ENCODE results near the gene AIG1. TPM values are rescaled to one million over a fixed set of nuclear protein-coding genes. Genes with fewer than 3 reads are reported as not detected.
A peak's percentile ranks its signal among the peaks of the same experiment; 100 is the strongest.

AIG1 gene
- total and polyA plus RNA-seq, 2 of the 13 experiments (the other 11 are each of a cell fraction or from before 2014, with no cell fraction given), result 115 to 197 TPM

GRCh38 chr6:143279385-143279784 lies 218.7 kb downstream of the AIG1 start:
- Histone ChIP-seq H3K36me3 (replicated peaks in 1 of 2; ENCODE audit: control insufficient read depth in 1 of 2, insufficient read depth in 2 of 2, low read length in 2 of 2) (peaks cover 0 to 4% of the 10 kb centered on the region in 2 experiments; a peak in 2 of 5 replicates), H3K79me2 (ENCODE audit: insufficient read depth, low read length) (no peaks in the 10 kb centered on the region), H4K20me1 (ENCODE audit: insufficient read depth, low read length) (no peaks in the 10 kb centered on the region), H3K4me2 (ENCODE audit: low read depth, low read length) (no peak overlapping the region), H3K9ac (ENCODE audit: insufficient read depth, low read depth, low read length) (no peak overlapping the region), H3K27ac (ENCODE audit: extremely low read length, insufficient read depth, low read length) (no peak overlapping the region), H3K4me1 (ENCODE audit: insufficient read depth, low read length) (no peaks in the 10 kb centered on the region), H2AFZ (ENCODE audit: low read length) (no peak overlapping the region), H3K4me3 (replicated peaks in 1 of 3; ENCODE audit: insufficient read depth in 1 of 3, low read depth in 2 of 3, low read length in 3 of 3) (no peak overlapping the region), H3K27me3 (ENCODE audit: control insufficient read depth in 1 of 2, insufficient read depth in 2 of 2, low read length in 2 of 2) (no peaks in the 10 kb centered on the region), H3K9me3 (ENCODE audit: low read length) (no peaks in the 10 kb centered on the region)
- CTCF ChIA-PET (ENCODE audit: low intra/inter-chr PET ratio, low total read pairs), result interaction anchor here (1.3 kb wide), 1 partner anchor 587 kb away, joined by 4 read pairs; no protein-coding TSS in a partner anchor
- FAIRE-seq, result no peak
- DNase-seq (ENCODE audit: low spot score), result peak; percentile 34
- intact Hi-C loops (cut with micrococcal nuclease; ENCODE audit: unreplicated experiment), result loop anchor here (1.0 to 2.0 kb wide), 2 partner anchors 147 to 586 kb away; no protein-coding TSS in a partner anchor
- in situ Hi-C loops (cut with HindIII; ENCODE audit: extremely low pct_ligation_motif_present, low pct_unique_long_range_greater_than_20kb), result no loop called here
- POLR2A ChIA-PET, result no interaction called here
- WGBS (ENCODE audit: low lambda C conversion rate), result 74% methylated on average over 6 of the region's 6 CpGs
- BruUV-seq (replicated peaks), result no TSS peak
- peak; percentile 98 for ATAC-seq
- TF ChIP-seq YEATS2 (CRISPR knock-in tag; IDR thresholded peaks at IDR 0.05; ENCODE audit: borderline replicate concordance) (no peak), CREM (IDR thresholded peaks at IDR 0.05) (no peak), CREM (CRISPR knock-in tag; IDR thresholded peaks at IDR 0.05) (no peak), SALL1 (CRISPR knock-in tag; IDR thresholded peaks at IDR 0.05) (0 out of 2 replicates have a peak, but pooled peaks have one; percentile 30), ZNF484 (CRISPR knock-in tag; IDR thresholded peaks at IDR 0.05; ENCODE audit: borderline replicate concordance, low read depth) (no peak), SMC3 (IDR thresholded peaks at IDR 0.05; ENCODE audit: low read length) (peak; percentile 77), ELF1 (CRISPR knock-in tag; IDR thresholded peaks at IDR 0.05) (no peak), MTA3 (CRISPR knock-in tag; IDR thresholded peaks at IDR 0.05) (no peak), CTCF (CRISPR knock-in tag; IDR thresholded peaks at IDR 0.05) (peak; percentile 81), ZNF629 (CRISPR knock-in tag; conservative IDR thresholded peaks at IDR 0.05) (no peak), ZNF678 (CRISPR knock-in tag; IDR thresholded peaks at IDR 0.05) (no peak), ZBTB10 (CRISPR knock-in tag; IDR thresholded peaks at IDR 0.05; ENCODE audit: borderline replicate concordance) (no peak), TCF7L2 (IDR thresholded peaks at IDR 0.05; ENCODE audit: low read depth, low read length) (no peak), ZBTB3 (CRISPR knock-in tag; IDR thresholded peaks at IDR 0.05; ENCODE audit: borderline replicate concordance, low read depth) (no peak), ZNF770 (CRISPR knock-in tag; IDR thresholded peaks at IDR 0.05) (peak; percentile 65), RAD21 (CRISPR knock-in tag; IDR thresholded peaks at IDR 0.05) (peak; percentile 61)

All from HepG2 (cell line).